Prostate gland (tissue), 2 donors: Measurements from ENCODE around the gene EMILIN1.

Experiments used
- POLR2A ChIP-seq: fragments of 450-650 bp; IDR thresholded peaks from one replicate; pipeline ENCODE4 v1.6.1; 2016; ENCODE audit warnings: antibody characterized with exemption, mild to moderate bottlenecking
- TF ChIP-seq, protein P1 (sequence below), 4 experiments: fragments of 200-600 bp in 2 of 4; fragments of 450-650 bp in 2 of 4; sonication (generic) in 2 of 4; IDR thresholded peaks; 1 replicate in 3 of 4; 2 replicates in 1 of 4; pipeline ENCODE4 v1.5.1; 2016 to 2019; ENCODE audit warnings: antibody characterized with exemption in 4 of 4, mild to moderate bottlenecking in 2 of 4, moderate library complexity in 2 of 4

DNA sequence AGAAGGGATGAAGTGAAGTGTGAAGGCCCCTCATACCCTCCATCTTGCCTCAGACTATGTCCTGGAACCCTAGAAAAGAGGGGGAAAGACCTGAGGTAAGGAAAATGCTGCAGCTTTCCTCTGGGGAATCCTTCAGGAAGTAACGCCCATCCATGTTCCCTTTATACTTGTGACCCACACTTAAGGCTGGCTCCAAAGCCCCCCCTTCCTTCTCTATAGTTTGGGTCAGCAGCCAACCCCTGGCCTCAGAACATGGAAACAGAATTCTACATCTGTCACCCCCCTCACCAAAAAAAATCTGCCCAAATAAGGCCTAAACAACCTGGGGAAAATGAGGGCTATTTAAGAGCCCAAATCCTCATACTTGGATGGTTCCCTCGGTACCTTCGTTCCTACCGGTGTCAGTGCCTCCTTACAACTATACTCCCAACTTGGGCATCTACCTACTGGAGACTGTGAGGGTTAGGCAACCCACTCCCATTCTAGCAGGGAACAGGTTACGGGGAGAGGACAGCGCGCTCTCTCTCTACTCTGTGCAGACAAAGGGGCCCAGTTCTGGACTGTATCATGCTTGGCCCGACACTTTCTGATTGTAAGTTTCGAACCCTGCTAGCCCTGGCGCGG, 7.7 kb upstream of the EMILIN1 start:
- TF ChIP-seq, protein P1, sequence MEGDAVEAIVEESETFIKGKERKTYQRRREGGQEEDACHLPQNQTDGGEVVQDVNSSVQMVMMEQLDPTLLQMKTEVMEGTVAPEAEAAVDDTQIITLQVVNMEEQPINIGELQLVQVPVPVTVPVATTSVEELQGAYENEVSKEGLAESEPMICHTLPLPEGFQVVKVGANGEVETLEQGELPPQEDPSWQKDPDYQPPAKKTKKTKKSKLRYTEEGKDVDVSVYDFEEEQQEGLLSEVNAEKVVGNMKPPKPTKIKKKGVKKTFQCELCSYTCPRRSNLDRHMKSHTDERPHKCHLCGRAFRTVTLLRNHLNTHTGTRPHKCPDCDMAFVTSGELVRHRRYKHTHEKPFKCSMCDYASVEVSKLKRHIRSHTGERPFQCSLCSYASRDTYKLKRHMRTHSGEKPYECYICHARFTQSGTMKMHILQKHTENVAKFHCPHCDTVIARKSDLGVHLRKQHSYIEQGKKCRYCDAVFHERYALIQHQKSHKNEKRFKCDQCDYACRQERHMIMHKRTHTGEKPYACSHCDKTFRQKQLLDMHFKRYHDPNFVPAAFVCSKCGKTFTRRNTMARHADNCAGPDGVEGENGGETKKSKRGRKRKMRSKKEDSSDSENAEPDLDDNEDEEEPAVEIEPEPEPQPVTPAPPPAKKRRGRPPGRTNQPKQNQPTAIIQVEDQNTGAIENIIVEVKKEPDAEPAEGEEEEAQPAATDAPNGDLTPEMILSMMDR (IDR thresholded peaks at IDR 0.05): no peak
- TF ChIP-seq POLR2A: no peak
